UCSD-AML1 (cell line): Measurements from ENCODE around the gene TBC1D24.
A peak's percentile ranks its signal among the peaks of the same experiment; 100 is the strongest.

ENCODE experiments used
- DNase-seq: peaks from one replicate; lab custom pipeline; 2025; ENCODE audit not compliant: unreplicated experiment; lab: John Stamatoyannopoulos, UW

Gene TBC1D24

GRCh38 chr16:2497695-2498484, 23.0 kb downstream of the TBC1D24 start:
- DNase-seq: no peak

- no peak for DNase-seq
Observed at GRCh38 chr16:2498531-2499253, 23.8 kb downstream of the TBC1D24 start.

GRCh38 chr16:2499454-2499853, 24.5 kb downstream of the TBC1D24 start:
- DNase-seq: no peak

- no peak for DNase-seq
Observed at GRCh38 chr16:2499890-2500429, 25.0 kb downstream of the TBC1D24 start.

GRCh38 chr16:2500430-2500917, 25.5 kb downstream of the TBC1D24 start:
- DNase-seq: no peak

GRCh38 chr16:2500918-2501750, 26.2 kb downstream of the TBC1D24 start:
- DNase-seq: peak; percentile 83

GRCh38 chr16:2501946-2502895, 27.3 kb downstream of the TBC1D24 start:
- no peak for DNase-seq

- no peak for DNase-seq
Observed at GRCh38 chr16:2505695-2506094, 30.8 kb downstream of the TBC1D24 start.

- DNase-seq: no peak
Observed at GRCh38 chr16:2507052-2507659, 32.2 kb downstream of the TBC1D24 start.

GRCh38 chr16:2507665-2508064, 32.7 kb downstream of the TBC1D24 start:
- DNase-seq: no peak

GRCh38 chr16:2508722-2509400, 33.9 kb downstream of the TBC1D24 start:
- no peak for DNase-seq

- DNase-seq: no peak
Observed at GRCh38 chr16:2511128-2511800, 36.3 kb downstream of the TBC1D24 start.

- no peak for DNase-seq
Observed at GRCh38 chr16:2511996-2512734, 37.2 kb downstream of the TBC1D24 start.

- no peak for DNase-seq
Observed at GRCh38 chr16:2512735-2513404, 37.9 kb downstream of the TBC1D24 start.

GRCh38 chr16:2513405-2514332, 38.7 kb downstream of the TBC1D24 start, which contains the start of gene ATP6V0C:
ATP6V0C (plus strand) TSS chr16:2513952; CDS start chr16:2514104, 152 bp downstream.
- DNase-seq: peak; percentile 92
